Ishikawa (cell line): ENCODE results near the gene VSIG8.

Source experiments
- CEBPB ChIP-seq: IDR thresholded peaks from 2 replicates; pipeline ENCODE4 v1.6.1; 2012
- CREB1 ChIP-seq: IDR thresholded peaks from 2 replicates; pipeline ENCODE4 v1.6.1; 2012; ENCODE audit warnings: low read depth
- EGR1 ChIP-seq: IDR thresholded peaks from 2 replicates; pipeline ENCODE4 v1.6.1; 2012
- EP300 ChIP-seq: IDR thresholded peaks from 2 replicates; pipeline ENCODE4 v1.6.1; 2012; ENCODE audit warnings: borderline replicate concordance
- FOXM1 ChIP-seq: IDR thresholded peaks from 2 replicates; pipeline ENCODE4 v1.6.1; 2012; ENCODE audit warnings: low read depth, borderline replicate concordance
- MAX ChIP-seq: IDR thresholded peaks from 2 replicates; pipeline ENCODE4 v1.6.1; 2012
- NFIC ChIP-seq: IDR thresholded peaks from 2 replicates; pipeline ENCODE4 v1.6.1; 2012
- RAD21 ChIP-seq: IDR thresholded peaks from 2 replicates; pipeline ENCODE4 v1.6.1; 2012; ENCODE audit warnings: low read depth
- REST ChIP-seq: IDR thresholded peaks from 2 replicates; pipeline ENCODE4 v1.6.1; 2012; ENCODE audit warnings: low read depth, mild to moderate bottlenecking
- TAF1 ChIP-seq: IDR thresholded peaks from 2 replicates; pipeline ENCODE4 v1.6.1; 2012; ENCODE audit warnings: low read depth, mild to moderate bottlenecking
- TCF12 ChIP-seq: IDR thresholded peaks from 2 replicates; pipeline ENCODE4 v1.6.1; 2012; ENCODE audit warnings: low read depth
- TEAD4 ChIP-seq: IDR thresholded peaks from 2 replicates; pipeline ENCODE4 v1.6.1; 2012
- USF1 ChIP-seq: IDR thresholded peaks from 2 replicates; pipeline ENCODE4 v1.6.1; 2012
- YY1 ChIP-seq: IDR thresholded peaks from 2 replicates; pipeline ENCODE4 v1.6.1; 2012; ENCODE audit warnings: low read depth
- ZBTB7A ChIP-seq: IDR thresholded peaks from 2 replicates; pipeline ENCODE4 v1.6.1; 2012; ENCODE audit warnings: low read depth

The VSIG8 gene

GRCh38 chr1:159896546-159896930, 34.1 kb upstream of the VSIG8 start:
- TF ChIP-seq EGR1 (no peak), TEAD4 (no peak), USF1 (no peak), YY1 (no peak), TAF1 (no peak), RAD21 (no peak), NFIC (no peak), MAX (no peak), TCF12 (no peak), ZBTB7A (no peak), REST (no peak), CREB1 (no peak), EP300 (no peak)

- no peak for TF ChIP-seq NFIC
- no peak for TF ChIP-seq CEBPB
- TF ChIP-seq USF1, result no peak
- no peak for TF ChIP-seq REST
- TF ChIP-seq RAD21, result no peak
- TF ChIP-seq CREB1, result no peak
- no peak for TF ChIP-seq EP300
- TF ChIP-seq TAF1, result no peak
- TF ChIP-seq TEAD4, result no peak
- TF ChIP-seq MAX, result no peak
- TF ChIP-seq TCF12, result no peak
- no peak for TF ChIP-seq ZBTB7A
- no peak for TF ChIP-seq FOXM1
- no peak for TF ChIP-seq EGR1
- no peak for TF ChIP-seq YY1
These were observed 33.5 kb upstream of the VSIG8 start for GRCh38 chr1:159895836-159896545.

GRCh38 chr1:159895286-159895685, 32.8 kb upstream of the VSIG8 start:
- TF ChIP-seq NFIC (no peak), YY1 (no peak), RAD21 (no peak)

- TF ChIP-seq EP300 (no peak), RAD21 (peak; percentile 21; the same call in 1 of the 2 replicates), ZBTB7A (no peak), NFIC (no peak), CEBPB (no peak), EGR1 (no peak), USF1 (no peak), CREB1 (no peak), MAX (no peak)
These were observed 30.5 kb upstream of the VSIG8 start for GRCh38 chr1:159892944-159893343.

GRCh38 chr1:159891275-159892157, 29.1 kb upstream of the VSIG8 start:
- TF ChIP-seq USF1, result peak; percentile 56
- TF ChIP-seq EP300, result no peak
- peak; percentile 100 for TF ChIP-seq RAD21
- peak; percentile 95 for TF ChIP-seq EGR1
- TF ChIP-seq ZBTB7A, result no peak
- peak; percentile 29; the same call in 1 of the 2 replicates for TF ChIP-seq FOXM1
